ENCODE results near the gene EXOC7.

EXOC7 gene

GRCh38 chr17:76130473-76130872 is 26.9 kb upstream of the EXOC7 start:
- TF ChIP-seq CTCF (IDR thresholded peaks at IDR 0.05), result no peak
- Histone ChIP-seq H3K9me3 (no peaks in the 10 kb centered on the region), H3K27ac (no peak overlapping the region), H3K27me3 (peaks cover 14% of the 10 kb centered on the region), H3K36me3 (no peaks in the 10 kb centered on the region), H3K4me1 (ENCODE audit: control insufficient read depth in 1 of 2, insufficient read depth in 1 of 2, low read depth in 1 of 2, low read length in 1 of 2) (peaks cover 0 to 4% of the 10 kb centered on the region in 2 experiments), H3K4me3 (ENCODE audit: low read depth in 1 of 2, low read length in 1 of 2) (no peak overlapping the region)

GRCh38 chr17:76125922-76126321 is 22.3 kb upstream of the EXOC7 start:
- Histone ChIP-seq H3K9me3 (no peaks in the 10 kb centered on the region), H3K27me3 (peaks cover 14% of the 10 kb centered on the region), H3K4me1 (ENCODE audit: control insufficient read depth in 1 of 2, insufficient read depth in 1 of 2, low read depth in 1 of 2, low read length in 1 of 2) (peaks cover 10 to 11% of the 10 kb centered on the region in 2 experiments), H3K4me3 (ENCODE audit: low read depth in 1 of 2, low read length in 1 of 2) (no peak overlapping the region), H3K27ac (no peak overlapping the region), H3K36me3 (no peaks in the 10 kb centered on the region)
- no peak for TF ChIP-seq CTCF (IDR thresholded peaks at IDR 0.05)

- Histone ChIP-seq H3K36me3 (no peaks in the 10 kb centered on the region), H3K4me3 (ENCODE audit: low read depth in 1 of 2, low read length in 1 of 2) (no peak overlapping the region), H3K27ac (no peak overlapping the region), H3K27me3 (peaks cover 14% of the 10 kb centered on the region), H3K9me3 (no peaks in the 10 kb centered on the region), H3K4me1 (ENCODE audit: control insufficient read depth in 1 of 2, insufficient read depth in 1 of 2, low read depth in 1 of 2, low read length in 1 of 2) (peaks cover 9 to 10% of the 10 kb centered on the region in 2 experiments)
- no peak for TF ChIP-seq CTCF (IDR thresholded peaks at IDR 0.05)
Observed at GRCh38 chr17:76125391-76125675, 21.7 kb upstream of the EXOC7 start.

GRCh38 chr17:76124582-76125390 is 21.2 kb upstream of the EXOC7 start:
- no peak overlapping the region for H3K4me3 ChIP-seq (ENCODE audit: low read depth in 1 of 2, low read length in 1 of 2)

GRCh38 chr17:76123749-76124581 is 20.4 kb upstream of the EXOC7 start:
- no peak overlapping the region for H3K4me3 ChIP-seq (ENCODE audit: low read depth in 1 of 2, low read length in 1 of 2)
- H3K27me3 ChIP-seq, result peaks cover 14% of the 10 kb centered on the region
- H3K27ac ChIP-seq, result no peak overlapping the region
- H3K9me3 ChIP-seq, result no peaks in the 10 kb centered on the region
- H3K36me3 ChIP-seq, result no peaks in the 10 kb centered on the region
- H3K4me1 ChIP-seq (ENCODE audit: control insufficient read depth in 1 of 2, insufficient read depth in 1 of 2, low read depth in 1 of 2, low read length in 1 of 2), result peaks cover 7 to 10% of the 10 kb centered on the region in 2 experiments
- no peak for TF ChIP-seq CTCF (IDR thresholded peaks at IDR 0.05)

More at GRCh38 chr17:76124582-76125390, 21.2 kb upstream of the EXOC7 start:
- no peak overlapping the region for H3K27ac ChIP-seq
- peaks cover 14% of the 10 kb centered on the region for H3K27me3 ChIP-seq
- no peaks in the 10 kb centered on the region for H3K9me3 ChIP-seq
- peaks cover 7 to 10% of the 10 kb centered on the region in 2 experiments for H3K4me1 ChIP-seq (ENCODE audit: control insufficient read depth in 1 of 2, insufficient read depth in 1 of 2, low read depth in 1 of 2, low read length in 1 of 2)
- no peak for TF ChIP-seq CTCF (IDR thresholded peaks at IDR 0.05)
- no peaks in the 10 kb centered on the region for H3K36me3 ChIP-seq

All from neutrophil (primary cell).